Mammary epithelial cell (primary cell): ENCODE data around the gene AUTS2.

Experiments
- EZH2 ChIP-seq: IDR thresholded peaks from 2 replicates; pipeline ENCODE4 v1.6.1; 2012; ENCODE audit warnings: low read length, inconsistent platforms, borderline replicate concordance
- TF ChIP-seq, protein P1 (sequence below), 2 donors: IDR thresholded peaks in 1 of 2; conservative IDR thresholded peaks in 1 of 2; 2 replicates each; pipeline ENCODE4 v1.5.1; 2011 to 2012; ENCODE audit warnings: inconsistent platforms in 2 of 2, low read length in 2 of 2, mild to moderate bottlenecking in 2 of 2, control low read depth in 1 of 2, low read depth in 1 of 2; ENCODE audit not compliant: insufficient read depth in 1 of 2; ENCODE audit errors: extremely low read depth in 1 of 2

DNA sequence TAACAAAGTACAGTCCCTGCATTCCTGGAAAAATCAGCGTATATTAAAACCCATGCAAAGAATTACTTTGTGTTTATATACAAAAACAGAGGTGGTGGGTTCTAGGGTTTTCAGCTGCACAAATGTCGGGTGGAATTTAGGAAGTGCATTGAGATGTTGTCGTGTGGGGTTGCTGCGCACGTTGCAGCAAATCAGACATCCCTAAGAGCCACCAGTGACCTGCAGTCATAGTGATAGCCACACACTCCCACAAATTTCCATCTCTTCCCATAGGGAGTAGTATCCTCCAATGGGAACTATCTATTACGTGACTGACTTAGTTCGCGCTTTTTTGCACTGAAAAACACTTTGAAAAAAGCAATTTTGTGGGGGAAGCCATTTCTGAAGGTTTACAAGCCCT is 1158.5 kb downstream of the AUTS2 start:
- TF ChIP-seq, protein P1, sequence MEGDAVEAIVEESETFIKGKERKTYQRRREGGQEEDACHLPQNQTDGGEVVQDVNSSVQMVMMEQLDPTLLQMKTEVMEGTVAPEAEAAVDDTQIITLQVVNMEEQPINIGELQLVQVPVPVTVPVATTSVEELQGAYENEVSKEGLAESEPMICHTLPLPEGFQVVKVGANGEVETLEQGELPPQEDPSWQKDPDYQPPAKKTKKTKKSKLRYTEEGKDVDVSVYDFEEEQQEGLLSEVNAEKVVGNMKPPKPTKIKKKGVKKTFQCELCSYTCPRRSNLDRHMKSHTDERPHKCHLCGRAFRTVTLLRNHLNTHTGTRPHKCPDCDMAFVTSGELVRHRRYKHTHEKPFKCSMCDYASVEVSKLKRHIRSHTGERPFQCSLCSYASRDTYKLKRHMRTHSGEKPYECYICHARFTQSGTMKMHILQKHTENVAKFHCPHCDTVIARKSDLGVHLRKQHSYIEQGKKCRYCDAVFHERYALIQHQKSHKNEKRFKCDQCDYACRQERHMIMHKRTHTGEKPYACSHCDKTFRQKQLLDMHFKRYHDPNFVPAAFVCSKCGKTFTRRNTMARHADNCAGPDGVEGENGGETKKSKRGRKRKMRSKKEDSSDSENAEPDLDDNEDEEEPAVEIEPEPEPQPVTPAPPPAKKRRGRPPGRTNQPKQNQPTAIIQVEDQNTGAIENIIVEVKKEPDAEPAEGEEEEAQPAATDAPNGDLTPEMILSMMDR (conservative IDR thresholded peaks at IDR 0.05 in 1 of 2, IDR thresholded peaks at IDR 0.05 in 1 of 2; ENCODE audit: extremely low read depth in 1 of 2, insufficient read depth in 1 of 2, low read depth in 1 of 2, low read length in 2 of 2): no peak
- TF ChIP-seq EZH2: no peak
